Measurements from ENCODE around the gene SLC8A3. TPM values are rescaled to one million over a fixed set of nuclear protein-coding genes. Genes with fewer than 3 reads are reported as not detected.

SLC8A3 gene
- total and polyA plus RNA-seq, 2 experiments from 2014 or later: not detected

- Histone ChIP-seq H3K9me3 (ENCODE audit: low read depth) (no peaks in the 10 kb centered on the region), H3K4me1 (ENCODE audit: insufficient read depth) (no peaks in the 10 kb centered on the region), H3K27me3 (replicated peaks; ENCODE audit: insufficient read depth) (no peaks in the 10 kb centered on the region), H3K4me2 (ENCODE audit: unreplicated experiment) (no peak overlapping the region), H3F3A (ENCODE audit: insufficient read depth) (no peaks in the 10 kb centered on the region), H3K9me2 (ENCODE audit: insufficient read depth) (no peaks in the 10 kb centered on the region), H3K4me3 (no peak overlapping the region), H4K20me1 (ENCODE audit: insufficient read depth) (no peaks in the 10 kb centered on the region), H3K27ac (no peak overlapping the region), H3K79me2 (ENCODE audit: insufficient read depth) (no peaks in the 10 kb centered on the region), H3K36me3 (ENCODE audit: low read depth) (no peaks in the 10 kb centered on the region), H3K9ac (no peak overlapping the region), H2AFZ (no peak overlapping the region)
- DNase-seq: no peak
- in situ Hi-C loops (cut with MboI): no loop called here
- TF ChIP-seq EZH2 (IDR thresholded peaks at IDR 0.05; ENCODE audit: insufficient read depth, poor library complexity, severe bottlenecking) (no peak), EZH2phosphoT487 (IDR thresholded peaks at IDR 0.05; ENCODE audit: insufficient read depth, low read depth) (no peak)
- WGBS, 2 experiments (ENCODE audit: low coverage in 1 of 2, low lambda C conversion rate in 2 of 2, missing lambda C conversion rate in 2 of 2): 24 to 28% methylated on average over 3 of the region's 3 CpGs
These were observed 111.7 kb downstream of the SLC8A3 start for GRCh38 chr14:70077005-70077404.

GRCh38 chr14:70073924-70074566 lies 114.7 kb downstream of the SLC8A3 start:
- Histone ChIP-seq H3K9ac (no peak overlapping the region), H3K79me2 (ENCODE audit: insufficient read depth) (no peaks in the 10 kb centered on the region), H3K27me3 (replicated peaks; ENCODE audit: insufficient read depth) (no peaks in the 10 kb centered on the region), H3K9me3 (ENCODE audit: low read depth) (no peaks in the 10 kb centered on the region), H2AFZ (no peak overlapping the region), H3F3A (ENCODE audit: insufficient read depth) (no peaks in the 10 kb centered on the region), H3K4me3 (no peak overlapping the region), H3K9me2 (ENCODE audit: insufficient read depth) (no peaks in the 10 kb centered on the region), H3K27ac (no peak overlapping the region), H4K20me1 (ENCODE audit: insufficient read depth) (no peaks in the 10 kb centered on the region), H3K36me3 (ENCODE audit: low read depth) (no peaks in the 10 kb centered on the region), H3K4me1 (ENCODE audit: insufficient read depth) (no peaks in the 10 kb centered on the region), H3K4me2 (ENCODE audit: unreplicated experiment) (no peak overlapping the region)
- peak; percentile 75 for DNase-seq
- TF ChIP-seq EZH2 (IDR thresholded peaks at IDR 0.05; ENCODE audit: insufficient read depth, poor library complexity, severe bottlenecking) (no peak), EZH2phosphoT487 (IDR thresholded peaks at IDR 0.05; ENCODE audit: insufficient read depth, low read depth) (no peak)
- WGBS, 2 experiments (ENCODE audit: low coverage in 1 of 2, low lambda C conversion rate in 2 of 2, missing lambda C conversion rate in 2 of 2): 17 to 18% methylated on average over 3 of the region's 3 CpGs
- in situ Hi-C loops (cut with MboI): no loop called here

- H3K27ac ChIP-seq: no peak overlapping the region
- WGBS, 2 experiments (ENCODE audit: low coverage in 1 of 2, low lambda C conversion rate in 2 of 2, missing lambda C conversion rate in 2 of 2): 21 to 32% methylated on average over 5 of the region's 5 CpGs
- DNase-seq: no peak
- H2AFZ ChIP-seq: no peak overlapping the region
- peaks cover 5% of the 10 kb centered on the region for H3K27me3 ChIP-seq (replicated peaks; ENCODE audit: insufficient read depth)
- no peak overlapping the region for H3K9ac ChIP-seq
- no peaks in the 10 kb centered on the region for H3K9me3 ChIP-seq (ENCODE audit: low read depth)
- H3K79me2 ChIP-seq (ENCODE audit: insufficient read depth): no peaks in the 10 kb centered on the region
- no peaks in the 10 kb centered on the region for H3K9me2 ChIP-seq (ENCODE audit: insufficient read depth)
- H3K4me2 ChIP-seq (ENCODE audit: unreplicated experiment): no peak overlapping the region
- no peaks in the 10 kb centered on the region for H3K36me3 ChIP-seq (ENCODE audit: low read depth)
- H3F3A ChIP-seq (ENCODE audit: insufficient read depth): no peaks in the 10 kb centered on the region
- H3K4me1 ChIP-seq (ENCODE audit: insufficient read depth): no peaks in the 10 kb centered on the region
- in situ Hi-C loops (cut with MboI): no loop called here
- H3K4me3 ChIP-seq: no peak overlapping the region
- no peaks in the 10 kb centered on the region for H4K20me1 ChIP-seq (ENCODE audit: insufficient read depth)
- TF ChIP-seq EZH2phosphoT487 (IDR thresholded peaks at IDR 0.05; ENCODE audit: insufficient read depth, low read depth): no peak
- no peak for TF ChIP-seq EZH2 (IDR thresholded peaks at IDR 0.05; ENCODE audit: insufficient read depth, poor library complexity, severe bottlenecking)
These were observed 119.6 kb downstream of the SLC8A3 start for GRCh38 chr14:70069186-70069585.

- Histone ChIP-seq H3K4me2 (ENCODE audit: unreplicated experiment) (no peak overlapping the region), H3K9me3 (ENCODE audit: low read depth) (no peaks in the 10 kb centered on the region), H3K79me2 (ENCODE audit: insufficient read depth) (no peaks in the 10 kb centered on the region), H2AFZ (no peak overlapping the region), H3F3A (ENCODE audit: insufficient read depth) (no peaks in the 10 kb centered on the region), H3K9me2 (ENCODE audit: insufficient read depth) (no peaks in the 10 kb centered on the region), H3K4me1 (ENCODE audit: insufficient read depth) (no peaks in the 10 kb centered on the region), H3K36me3 (ENCODE audit: low read depth) (no peaks in the 10 kb centered on the region), H4K20me1 (ENCODE audit: insufficient read depth) (no peaks in the 10 kb centered on the region), H3K27me3 (replicated peaks; ENCODE audit: insufficient read depth) (peaks cover 14% of the 10 kb centered on the region), H3K27ac (no peak overlapping the region), H3K9ac (no peak overlapping the region), H3K4me3 (no peak overlapping the region)
- no peak for DNase-seq
- no peak for TF ChIP-seq EZH2 (IDR thresholded peaks at IDR 0.05; ENCODE audit: insufficient read depth, poor library complexity, severe bottlenecking)
- in situ Hi-C loops (cut with MboI): no loop called here
- 34 to 38% methylated on average over 5 of the region's 5 CpGs for WGBS, 2 experiments (ENCODE audit: low coverage in 1 of 2, low lambda C conversion rate in 2 of 2, missing lambda C conversion rate in 2 of 2)
These were observed 120.9 kb downstream of the SLC8A3 start for GRCh38 chr14:70067810-70068209.
